WTC11 (cell line): ENCODE results near the gene WDR7. TPM values are rescaled to one million over a fixed set of nuclear protein-coding genes. Genes with fewer than 3 reads are reported as not detected.

Experiments
- ATAC-seq: fragments of 200-7000 bp; cut with Tn5 transposase; 2 replicates; pipeline ENCODE4 v1.10.0; 2021; ENCODE audit warnings: mild to moderate bottlenecking, moderate library complexity
- CTCF ChIA-PET: fragments of 300-600 bp; sonication (Branson Sonifier 250); formaldehyde crosslinking; loops from one replicate; lab custom pipeline; 2021; ENCODE audit warnings: antibody characterized with exemption; lab: Charles Lee
- POLR2A ChIA-PET: fragments of 350-600 bp; sonication (Branson Sonifier 250); formaldehyde crosslinking; loops from one replicate; lab custom pipeline; 2021; ENCODE audit warnings: antibody characterized with exemption; lab: Charles Lee
- DNase-seq: peaks from one replicate; pipeline ENCODE4 v3.0.0; 2021; ENCODE audit warnings: low spot score
- H3K27ac Mint-ChIP-seq: 2 replicates; pipeline ENCODE4 v1.8.0; 2021; ENCODE audit warnings: mixed read lengths
- H3K27me3 Mint-ChIP-seq: 2 replicates; pipeline ENCODE4 v1.8.0; 2021; ENCODE audit warnings: low read depth, mild to moderate bottlenecking, moderate library complexity, mixed read lengths
- H3K36me3 Mint-ChIP-seq: 2 replicates; pipeline ENCODE4 v1.8.0; 2021; ENCODE audit warnings: mixed read lengths
- H3K4me1 Mint-ChIP-seq: 2 replicates; pipeline ENCODE4 v1.8.0; 2022; ENCODE audit warnings: mixed read lengths
- H3K4me3 Mint-ChIP-seq: 2 replicates; pipeline ENCODE4 v1.8.0; 2021; ENCODE audit warnings: mild to moderate bottlenecking, moderate library complexity, mixed read lengths
- H3K9me3 Mint-ChIP-seq: 2 replicates; pipeline ENCODE4 v1.8.0; 2021; ENCODE audit warnings: mixed read lengths
- ATF2 ChIP-seq: sonication (generic); formaldehyde crosslinking; IDR thresholded peaks from 2 replicates; pipeline ENCODE4 v1.8.1; 2022; ENCODE audit warnings: low read depth, missing genetic modification reagents, borderline replicate concordance
- FOXJ3 ChIP-seq: sonication (generic); formaldehyde crosslinking; IDR thresholded peaks from 2 replicates; pipeline ENCODE4 v1.9.0; 2021; ENCODE audit warnings: missing genetic modification reagents, mild to moderate bottlenecking, borderline replicate concordance
- FOXK1 ChIP-seq: sonication (generic); formaldehyde crosslinking; IDR thresholded peaks from 2 replicates; pipeline ENCODE4 v1.8.0; 2022; ENCODE audit warnings: mild to moderate bottlenecking, moderate library complexity, missing genetic modification reagents
- FOXP1 ChIP-seq: sonication (generic); formaldehyde crosslinking; IDR thresholded peaks from 2 replicates; pipeline ENCODE4 v1.8.0; 2022; ENCODE audit warnings: missing genetic modification reagents, mild to moderate bottlenecking, moderate library complexity, borderline replicate concordance
- HMGA2 ChIP-seq: fragments of 250-450 bp; sonication (Bioruptor Pico); IDR thresholded peaks from 2 replicates; pipeline ENCODE4 v1.4.0; 2021; ENCODE audit warnings: mild to moderate bottlenecking, moderate library complexity
- NR3C1 ChIP-seq: sonication (generic); formaldehyde crosslinking; conservative IDR thresholded peaks from 2 replicates; pipeline ENCODE4 v1.8.1; 2023; ENCODE audit warnings: low read depth, mild to moderate bottlenecking, missing genetic modification reagents
- PRDM15 ChIP-seq: sonication (generic); formaldehyde crosslinking; IDR thresholded peaks from 2 replicates; pipeline ENCODE4 v1.8.0; 2022; ENCODE audit warnings: missing genetic modification reagents
- STAT6 ChIP-seq: sonication (generic); formaldehyde crosslinking; conservative IDR thresholded peaks from 2 replicates; pipeline ENCODE4 v1.8.1; 2023; ENCODE audit warnings: mild to moderate bottlenecking, low read depth, missing genetic modification reagents, moderate library complexity
- TEAD4 ChIP-seq: sonication (generic); formaldehyde crosslinking; IDR thresholded peaks from 2 replicates; pipeline ENCODE4 v1.8.0; 2022; ENCODE audit warnings: mild to moderate bottlenecking, missing genetic modification reagents
- TP53 ChIP-seq: sonication (generic); formaldehyde crosslinking; IDR thresholded peaks from 2 replicates; pipeline ENCODE4 v1.8.1; 2023; ENCODE audit warnings: mild to moderate bottlenecking, missing genetic modification reagents
- USF1 ChIP-seq: sonication (generic); formaldehyde crosslinking; IDR thresholded peaks from 2 replicates; pipeline ENCODE4 v1.8.0; 2022; ENCODE audit warnings: mild to moderate bottlenecking, missing genetic modification reagents
- ZMAT4 ChIP-seq: fragments of 250-450 bp; sonication (Bioruptor Pico); IDR thresholded peaks from 2 replicates; pipeline ENCODE4 v1.9.0; 2021; ENCODE audit warnings: mild to moderate bottlenecking
- ZNF121 ChIP-seq: sonication (generic); formaldehyde crosslinking; IDR thresholded peaks from 2 replicates; pipeline ENCODE4 v1.8.0; 2023; ENCODE audit warnings: missing genetic modification reagents
- ZNF138 ChIP-seq: sonication (generic); formaldehyde crosslinking; conservative IDR thresholded peaks from 2 replicates; pipeline ENCODE4 v1.8.1; 2022; ENCODE audit warnings: mild to moderate bottlenecking, moderate library complexity, missing genetic modification reagents
- ZNF219 ChIP-seq: sonication (generic); formaldehyde crosslinking; IDR thresholded peaks from 2 replicates; pipeline ENCODE4 v1.8.0; 2023; ENCODE audit warnings: missing genetic modification reagents, mild to moderate bottlenecking, borderline replicate concordance
- ZNF281 ChIP-seq: sonication (generic); formaldehyde crosslinking; IDR thresholded peaks from 2 replicates; pipeline ENCODE4 v1.8.0; 2023; ENCODE audit warnings: mild to moderate bottlenecking, missing genetic modification reagents
- ZNF317 ChIP-seq: sonication (generic); formaldehyde crosslinking; IDR thresholded peaks from 2 replicates; pipeline ENCODE4 v1.8.1; 2023; ENCODE audit warnings: low read depth, mild to moderate bottlenecking, moderate library complexity, missing genetic modification reagents, borderline replicate concordance
- ZNF416 ChIP-seq: fragments of 250-450 bp; sonication (Bioruptor Pico); IDR thresholded peaks from 2 replicates; pipeline ENCODE4 v1.9.0; 2021; ENCODE audit warnings: mild to moderate bottlenecking, inconsistent platforms
- total RNA-seq: library from RNA; stranded (reverse); gene quantifications from 3 replicates; pipeline ENCODE4 v1.2.3, GENCODE V29; 2021

Gene WDR7
- total RNA-seq, 1 experiment from 2014 or later: 12.2 TPM

- TF ChIP-seq STAT6 (no peak), FOXJ3 (no peak), ZNF416 (CRISPR knock-in tag) (no peak), NR3C1 (CRISPR knock-in tag) (no peak), TEAD4 (no peak), PRDM15 (CRISPR knock-in tag) (no peak), ZMAT4 (CRISPR knock-in tag) (no peak)
Observed at GRCh38 chr18:56997200-56997599, 346.0 kb downstream of the WDR7 start (continued).

- CTCF ChIA-PET: interaction anchor here (0.8 to 0.9 kb wide), 2 partner anchors 87 to 131 kb away, joined by 3 read pairs; no protein-coding TSS in a partner anchor
Observed at GRCh38 chr18:56999823-57000222, 348.7 kb downstream of the WDR7 start.

GRCh38 chr18:57002627-57003026, 351.5 kb downstream of the WDR7 start:
- ATAC-seq: no peak
- CTCF ChIA-PET: no interaction called here
- no peaks in the 10 kb centered on the region for H3K27me3 Mint-ChIP-seq

More at GRCh38 chr18:56999823-57000222, 348.7 kb downstream of the WDR7 start:
- DNase-seq (no peak), ATAC-seq (no peak)
- no peak for TF ChIP-seq USF1
- POLR2A ChIA-PET: no interaction called here
- Mint-ChIP-seq H3K27me3 (no peaks in the 10 kb centered on the region), H3K27ac (no peak overlapping the region), H3K9me3 (no peaks in the 10 kb centered on the region), H3K4me3 (no peak overlapping the region), H3K36me3 (no peaks in the 10 kb centered on the region), H3K4me1 (peaks cover 5% of the 10 kb centered on the region)

More at GRCh38 chr18:57002627-57003026, 351.5 kb downstream of the WDR7 start:
- POLR2A ChIA-PET: no interaction called here
- no peak for DNase-seq
- Mint-ChIP-seq H3K9me3 (no peaks in the 10 kb centered on the region), H3K27ac (no peak overlapping the region), H3K4me3 (no peak overlapping the region), H3K36me3 (no peaks in the 10 kb centered on the region), H3K4me1 (no peaks in the 10 kb centered on the region)
- TF ChIP-seq TEAD4 (no peak), TP53 (CRISPR knock-in tag) (no peak), ZNF281 (CRISPR knock-in tag) (no peak), HMGA2 (CRISPR knock-in tag) (no peak), ZNF138 (CRISPR knock-in tag) (no peak), ZNF121 (CRISPR knock-in tag) (no peak), FOXP1 (CRISPR knock-in tag) (no peak), ZNF219 (CRISPR knock-in tag) (no peak), ZNF317 (no peak), ATF2 (CRISPR knock-in tag) (no peak), FOXK1 (CRISPR knock-in tag) (no peak)
